ENCODE measurements around the gene MAN2A2.
"Not testable (repeated sequence)": the region's sequence is repeated elsewhere in the genome, so short reads cannot be mapped to it uniquely, and the experiment has no call there.

The MAN2A2 gene

DNA sequence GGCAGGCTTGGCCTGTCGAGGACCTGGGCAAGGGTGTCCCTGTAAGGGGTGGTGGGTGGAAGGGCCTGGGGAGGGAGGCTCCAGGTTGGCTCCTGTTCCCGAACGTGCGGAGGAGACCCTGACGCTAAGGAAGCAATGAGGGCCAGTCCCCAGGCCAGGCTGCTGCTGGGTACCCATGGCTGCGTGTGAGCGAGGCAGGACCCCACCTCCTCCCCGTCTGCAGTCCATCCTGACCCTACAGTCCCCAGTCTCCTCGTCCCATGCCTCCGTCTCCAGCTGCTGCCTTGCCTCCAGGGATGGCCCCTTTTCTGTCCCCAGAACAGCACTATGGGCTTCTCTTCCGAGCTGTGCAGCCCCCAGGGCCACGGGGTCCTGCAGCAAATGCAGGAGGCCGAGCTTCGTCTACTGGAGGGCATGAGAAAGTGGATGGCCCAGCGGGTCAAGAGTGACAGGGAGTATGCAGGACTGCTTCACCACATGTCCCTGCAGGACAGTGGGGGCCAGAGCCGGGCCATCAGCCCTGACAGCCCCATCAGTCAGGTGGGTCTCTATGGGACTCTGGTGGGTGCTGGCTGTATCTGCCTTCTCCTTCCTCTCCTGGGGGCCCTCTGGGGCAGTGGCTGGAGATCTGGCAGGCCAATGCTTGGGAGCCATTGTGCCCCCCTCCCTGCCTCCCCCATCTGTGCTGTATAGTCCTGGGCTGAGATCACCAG, 18.2 kb upstream of the MAN2A2 start:
- no peak for DNase-seq (ENCODE audit: low spot score)

DNA sequence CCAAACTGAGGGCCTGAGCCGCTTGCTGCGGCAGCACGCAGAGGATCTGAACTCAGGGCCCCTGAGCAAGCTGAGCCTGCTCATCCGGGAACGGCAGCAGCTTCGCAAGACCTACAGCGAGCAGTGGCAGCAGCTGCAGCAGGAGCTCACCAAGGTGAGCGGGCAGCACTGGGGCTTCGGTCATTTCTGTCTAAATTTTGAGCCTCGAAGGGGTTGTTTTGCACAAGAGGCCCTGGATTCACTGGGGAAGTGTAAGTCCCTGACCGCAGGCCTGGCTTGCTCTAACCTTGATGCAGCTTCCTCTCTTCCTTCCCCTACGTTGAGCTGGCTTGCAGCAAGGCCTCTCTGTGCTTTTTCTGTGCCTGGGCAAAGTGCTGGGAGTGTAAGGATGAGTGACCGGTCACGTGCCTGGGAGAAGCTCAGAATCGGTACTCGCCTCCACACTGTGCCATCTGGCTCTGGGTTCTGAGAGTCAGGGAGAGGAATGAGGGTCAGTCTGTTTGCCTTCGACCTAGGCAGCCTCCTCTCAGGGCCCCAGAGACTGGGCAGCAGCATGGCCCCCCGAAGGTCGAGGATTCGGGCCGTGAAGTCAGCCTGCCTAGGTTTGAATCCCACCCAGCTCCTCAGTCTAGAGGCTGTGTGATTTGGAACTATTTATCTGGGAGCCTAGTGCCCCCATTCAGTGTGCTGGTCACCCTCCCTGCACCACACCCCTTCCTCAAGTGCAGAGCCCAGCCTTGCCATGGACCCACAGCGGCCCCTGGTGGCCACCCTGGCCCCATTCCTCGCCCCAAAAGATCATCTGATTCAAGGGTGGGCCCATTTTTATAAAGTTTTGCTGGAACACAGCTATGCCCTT, 17.4 kb upstream of the MAN2A2 start:
- DNase-seq (ENCODE audit: low spot score) = peak; percentile 48

DNA sequence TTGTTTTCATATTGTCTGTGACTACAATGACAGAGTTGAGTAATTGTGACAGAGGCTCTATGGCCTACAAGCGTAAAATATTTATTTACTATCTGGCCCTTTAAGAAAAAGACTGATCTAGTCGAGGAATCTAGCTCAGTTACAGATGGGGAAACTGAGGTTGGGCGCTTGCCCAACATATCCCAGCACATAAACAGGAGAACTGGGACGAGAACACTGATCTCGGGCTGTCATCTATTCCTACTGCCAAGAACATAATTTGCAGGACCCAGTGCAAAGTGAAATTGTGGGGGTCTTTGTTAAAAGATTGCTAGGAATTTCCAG, 16.8 kb upstream of the MAN2A2 start:
- no peak for DNase-seq (ENCODE audit: low spot score)

DNA sequence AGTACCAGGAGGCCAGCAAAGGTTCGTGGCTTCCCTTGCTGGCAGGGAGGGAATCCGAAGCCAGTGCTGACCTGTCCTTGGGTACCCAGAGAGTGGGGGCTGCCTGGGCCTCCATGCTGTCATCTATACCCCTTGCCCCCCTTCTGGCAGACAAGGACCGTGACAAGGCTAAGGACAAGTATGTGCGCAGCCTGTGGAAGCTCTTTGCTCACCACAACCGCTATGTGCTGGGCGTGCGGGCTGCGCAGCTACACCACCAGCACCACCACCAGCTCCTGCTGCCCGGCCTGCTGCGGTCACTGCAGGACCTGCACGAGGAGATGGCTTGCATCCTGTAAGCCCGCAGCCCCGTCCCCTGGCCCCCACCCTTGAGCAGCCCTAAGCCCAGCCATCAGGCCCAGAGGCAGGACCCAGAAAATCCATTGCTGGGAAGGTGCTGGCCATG, 16.0 kb upstream of the MAN2A2 start:
- DNase-seq (ENCODE audit: low spot score) = no peak

DNA sequence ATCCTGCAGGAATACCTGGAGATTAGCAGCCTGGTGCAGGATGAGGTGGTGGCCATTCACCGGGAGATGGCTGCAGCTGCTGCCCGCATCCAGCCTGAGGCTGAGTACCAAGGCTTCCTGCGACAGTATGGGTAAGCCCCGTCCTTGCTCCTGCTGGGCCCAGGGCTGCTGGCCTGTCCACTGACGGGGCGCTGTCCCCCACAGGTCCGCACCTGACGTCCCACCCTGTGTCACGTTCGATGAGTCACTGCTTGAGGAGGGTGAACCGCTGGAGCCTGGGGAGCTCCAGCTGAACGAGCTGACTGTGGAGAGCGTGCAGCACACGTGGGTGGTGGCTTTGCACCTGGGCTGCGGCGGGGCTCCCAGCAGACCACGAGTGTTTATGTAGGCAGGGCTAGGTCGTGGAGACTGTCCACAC, 13.8 kb upstream of the MAN2A2 start:
- no peak for DNase-seq (ENCODE audit: low spot score)

DNA sequence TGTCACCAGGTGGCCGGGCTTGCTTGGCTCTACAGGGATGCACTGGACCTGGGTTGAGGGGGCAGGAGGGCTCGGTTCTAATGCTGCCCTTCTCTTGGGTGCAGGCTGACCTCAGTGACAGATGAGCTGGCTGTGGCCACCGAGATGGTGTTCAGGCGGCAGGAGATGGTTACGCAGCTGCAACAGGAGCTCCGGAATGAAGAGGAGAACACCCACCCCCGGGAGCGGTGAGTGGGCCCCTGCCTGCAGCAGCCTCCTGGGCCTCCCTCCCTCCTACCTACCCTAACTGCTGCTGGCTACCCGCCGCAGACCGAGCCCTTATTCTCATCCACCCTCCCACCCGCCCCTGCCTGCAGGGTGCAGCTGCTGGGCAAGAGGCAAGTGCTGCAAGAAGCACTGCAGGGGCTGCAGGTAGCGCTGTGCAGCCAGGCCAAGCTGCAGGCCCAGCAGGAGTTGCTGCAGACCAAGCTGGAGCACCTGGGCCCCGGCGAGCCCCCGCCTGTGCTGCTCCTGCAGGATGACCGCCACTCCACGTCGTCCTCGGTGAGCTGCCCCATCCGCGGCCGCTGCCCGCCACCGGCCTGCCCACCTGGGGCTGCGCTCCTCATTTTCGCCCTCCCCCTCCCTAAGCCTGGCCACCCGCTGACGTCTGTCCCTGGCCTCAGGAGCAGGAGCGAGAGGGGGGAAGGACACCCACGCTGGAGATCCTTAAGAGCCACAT, 13.2 kb upstream of the MAN2A2 start:
- DNase-seq (ENCODE audit: low spot score) = no peak

DNA sequence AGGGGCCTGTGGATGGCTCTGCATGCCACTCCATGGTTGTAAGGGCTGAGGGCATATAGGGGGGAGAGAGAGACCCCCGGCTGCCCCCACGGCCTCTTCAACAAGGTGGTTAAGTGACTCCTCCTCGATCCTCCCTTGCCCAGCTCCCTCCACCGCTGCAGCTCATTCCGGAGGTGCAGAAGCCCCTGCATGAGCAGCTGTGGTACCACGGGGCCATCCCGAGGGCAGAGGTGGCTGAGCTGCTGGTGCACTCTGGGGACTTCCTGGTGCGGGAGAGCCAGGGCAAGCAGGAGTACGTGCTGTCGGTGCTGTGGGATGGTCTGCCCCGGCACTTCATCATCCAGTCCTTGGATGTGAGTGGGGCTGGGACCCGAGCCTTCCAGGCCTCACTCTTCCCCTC, 12.3 kb upstream of the MAN2A2 start:
- no peak for DNase-seq (ENCODE audit: low spot score)

DNA sequence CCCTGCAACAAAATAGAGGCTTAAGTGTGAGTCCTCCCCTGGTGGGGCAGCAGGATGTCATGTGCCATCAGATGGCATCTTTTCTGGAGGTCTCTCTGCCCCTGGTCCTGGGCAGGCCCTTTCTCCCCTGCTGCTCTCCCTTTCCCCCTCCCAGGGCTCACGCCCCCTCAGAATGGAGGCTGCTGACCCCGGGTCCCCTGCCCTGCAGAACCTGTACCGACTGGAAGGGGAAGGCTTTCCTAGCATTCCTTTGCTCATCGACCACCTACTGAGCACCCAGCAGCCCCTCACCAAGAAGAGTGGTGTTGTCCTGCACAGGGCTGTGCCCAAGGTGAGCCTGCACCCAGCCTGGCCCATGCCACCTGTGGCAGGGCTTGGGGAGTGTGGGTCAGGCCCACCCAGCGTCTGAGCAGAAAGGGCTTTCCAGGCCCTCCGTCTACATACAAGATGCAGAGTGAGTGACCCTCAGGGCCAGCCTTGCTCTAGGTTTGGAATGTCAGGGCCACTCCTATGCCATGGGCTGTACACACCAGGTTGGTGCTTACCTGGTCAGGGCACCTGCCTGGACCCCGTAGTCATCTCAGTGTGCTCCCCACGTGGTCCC, 11.7 kb upstream of the MAN2A2 start:
- no peak for DNase-seq (ENCODE audit: low spot score)

DNA sequence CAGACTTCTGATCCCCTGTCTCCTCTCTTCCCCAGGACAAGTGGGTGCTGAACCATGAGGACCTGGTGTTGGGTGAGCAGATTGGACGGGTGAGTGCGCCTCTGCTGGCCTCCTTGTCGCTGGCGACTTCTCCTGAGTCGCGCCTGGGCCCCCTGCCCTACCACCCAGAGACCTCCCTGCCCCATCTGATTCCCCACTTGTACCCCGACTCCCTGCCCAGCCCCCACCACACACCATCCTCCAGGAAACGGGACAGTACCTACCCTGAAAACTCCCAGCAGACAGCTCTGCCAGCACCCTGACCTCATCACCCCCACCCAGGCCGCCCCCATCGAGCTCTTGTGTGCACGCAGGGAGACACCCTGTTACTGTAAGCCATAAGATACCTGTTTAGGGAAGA, 11.1 kb upstream of the MAN2A2 start:
- DNase-seq (ENCODE audit: low spot score) = no peak

DNA sequence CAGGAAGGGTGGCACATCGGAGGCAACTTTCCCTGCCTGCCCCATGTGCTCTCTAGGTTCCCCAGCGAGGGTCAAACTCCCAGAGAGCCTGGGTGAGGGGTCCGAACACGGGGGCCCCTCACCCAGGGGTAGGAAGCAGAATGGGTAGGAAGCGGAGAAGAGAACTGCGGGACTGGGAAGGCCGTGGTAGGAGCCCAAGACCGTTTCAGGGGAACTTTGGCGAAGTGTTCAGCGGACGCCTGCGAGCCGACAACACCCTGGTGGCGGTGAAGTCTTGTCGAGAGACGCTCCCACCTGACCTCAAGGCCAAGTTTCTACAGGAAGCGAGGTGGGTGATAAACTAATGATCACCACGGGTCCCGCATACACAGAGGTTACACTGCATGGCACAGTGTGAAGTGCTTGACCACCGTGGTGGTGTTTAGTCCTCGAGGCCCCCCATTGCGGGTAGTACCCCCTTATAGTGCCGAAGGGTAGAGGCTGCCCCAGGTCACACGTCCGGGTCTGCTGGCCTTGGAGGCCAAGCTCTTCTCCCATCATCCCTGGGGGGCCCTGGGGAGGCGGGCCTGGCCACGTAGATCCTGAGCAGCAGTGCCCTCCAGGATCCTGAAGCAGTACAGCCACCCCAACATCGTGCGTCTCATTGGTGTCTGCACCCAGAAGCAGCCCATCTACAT, 10.5 kb upstream of the MAN2A2 start:
- DNase-seq (ENCODE audit: low spot score) = no peak

DNA sequence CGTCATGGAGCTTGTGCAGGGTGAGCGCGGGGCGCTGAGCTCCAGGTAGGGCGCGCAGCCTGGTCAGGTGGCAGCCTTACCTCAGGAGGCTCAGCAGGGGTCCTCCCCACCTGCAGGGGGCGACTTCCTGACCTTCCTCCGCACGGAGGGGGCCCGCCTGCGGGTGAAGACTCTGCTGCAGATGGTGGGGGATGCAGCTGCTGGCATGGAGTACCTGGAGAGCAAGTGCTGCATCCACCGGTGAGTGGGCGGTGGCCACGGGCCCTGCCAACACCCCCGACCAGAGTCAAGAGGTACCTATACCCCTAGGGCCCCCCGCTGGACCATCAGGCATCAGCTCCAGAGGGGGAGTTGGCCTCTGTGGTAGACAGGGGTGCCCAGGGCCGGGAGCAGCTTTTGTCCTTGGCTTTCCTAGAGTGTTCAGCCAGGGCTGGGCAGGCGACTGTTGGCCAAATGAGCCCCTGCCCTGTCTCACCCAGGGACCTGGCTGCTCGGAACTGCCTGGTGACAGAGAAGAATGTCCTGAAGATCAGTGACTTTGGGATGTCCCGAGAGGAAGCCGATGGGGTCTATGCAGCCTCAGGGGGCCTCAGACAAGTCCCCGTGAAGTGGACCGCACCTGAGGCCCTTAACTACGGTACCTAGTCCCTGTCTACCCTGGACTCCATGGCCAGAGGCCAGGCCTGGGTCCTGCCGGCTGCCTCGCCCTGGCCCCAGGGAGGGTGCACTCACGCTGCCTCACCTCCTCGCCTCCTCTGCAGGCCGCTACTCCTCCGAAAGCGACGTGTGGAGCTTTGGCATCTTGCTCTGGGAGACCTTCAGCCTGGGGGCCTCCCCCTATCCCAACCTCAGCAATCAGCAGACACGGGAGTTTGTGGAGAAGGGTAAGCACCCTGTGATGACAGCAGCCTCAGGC, 9.7 kb upstream of the MAN2A2 start:
- DNase-seq (ENCODE audit: low spot score) = no peak

DNA sequence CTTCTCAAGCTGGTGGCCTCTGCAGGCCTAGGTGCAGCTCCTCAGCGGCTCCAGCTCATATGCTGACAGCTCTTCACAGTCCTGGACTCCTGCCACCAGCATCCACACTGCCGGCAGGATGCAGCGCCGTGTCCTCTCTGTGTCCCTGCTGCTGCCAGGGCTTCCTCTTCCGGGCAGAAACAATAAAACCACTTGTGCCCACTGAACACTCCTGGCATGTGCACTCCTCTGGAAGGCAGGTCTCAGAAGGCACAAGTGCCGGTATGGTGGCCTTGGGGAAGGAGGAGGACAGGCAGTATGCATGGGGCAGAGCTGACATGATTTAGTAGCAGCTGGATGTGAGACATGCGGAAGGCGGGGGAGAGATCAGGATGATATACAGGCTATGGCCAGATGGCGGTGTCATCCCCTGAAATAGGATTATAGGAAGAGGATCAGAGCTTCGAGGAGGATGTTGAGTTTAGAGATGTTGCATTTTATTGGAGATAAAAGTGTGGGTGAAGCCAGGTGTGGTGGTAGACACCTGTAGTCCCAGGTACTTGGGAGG, 7.5 kb upstream of the MAN2A2 start:
- DNase-seq (ENCODE audit: low spot score) = peak; percentile 62

DNA sequence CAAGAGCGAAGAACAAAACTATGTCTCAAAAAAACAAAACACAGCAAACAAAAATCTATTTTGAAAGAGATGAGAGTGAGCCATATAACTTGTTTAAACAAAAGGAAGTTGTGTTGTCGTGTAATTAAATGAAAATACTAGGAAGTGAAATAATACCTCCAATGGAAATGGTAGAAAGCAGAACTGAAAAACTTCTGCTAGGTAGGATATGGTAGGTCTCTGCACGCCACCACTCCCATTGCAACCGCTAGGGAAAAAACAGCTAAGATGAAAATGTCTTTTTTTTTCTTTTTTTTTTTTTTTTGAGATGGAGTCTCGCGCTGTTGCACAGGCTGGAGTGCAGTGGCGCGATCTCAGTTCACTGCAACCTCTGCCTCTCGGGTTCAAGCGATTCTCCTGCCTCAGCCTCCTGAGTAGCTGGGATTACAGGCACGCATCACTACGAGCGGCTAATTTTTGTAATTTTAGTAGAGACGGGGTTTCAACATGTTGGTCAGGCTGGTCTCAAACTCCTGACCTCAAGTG, 5.9 kb upstream of the MAN2A2 start:
- not testable (repeated sequence) for DNase-seq (ENCODE audit: low spot score)

DNA sequence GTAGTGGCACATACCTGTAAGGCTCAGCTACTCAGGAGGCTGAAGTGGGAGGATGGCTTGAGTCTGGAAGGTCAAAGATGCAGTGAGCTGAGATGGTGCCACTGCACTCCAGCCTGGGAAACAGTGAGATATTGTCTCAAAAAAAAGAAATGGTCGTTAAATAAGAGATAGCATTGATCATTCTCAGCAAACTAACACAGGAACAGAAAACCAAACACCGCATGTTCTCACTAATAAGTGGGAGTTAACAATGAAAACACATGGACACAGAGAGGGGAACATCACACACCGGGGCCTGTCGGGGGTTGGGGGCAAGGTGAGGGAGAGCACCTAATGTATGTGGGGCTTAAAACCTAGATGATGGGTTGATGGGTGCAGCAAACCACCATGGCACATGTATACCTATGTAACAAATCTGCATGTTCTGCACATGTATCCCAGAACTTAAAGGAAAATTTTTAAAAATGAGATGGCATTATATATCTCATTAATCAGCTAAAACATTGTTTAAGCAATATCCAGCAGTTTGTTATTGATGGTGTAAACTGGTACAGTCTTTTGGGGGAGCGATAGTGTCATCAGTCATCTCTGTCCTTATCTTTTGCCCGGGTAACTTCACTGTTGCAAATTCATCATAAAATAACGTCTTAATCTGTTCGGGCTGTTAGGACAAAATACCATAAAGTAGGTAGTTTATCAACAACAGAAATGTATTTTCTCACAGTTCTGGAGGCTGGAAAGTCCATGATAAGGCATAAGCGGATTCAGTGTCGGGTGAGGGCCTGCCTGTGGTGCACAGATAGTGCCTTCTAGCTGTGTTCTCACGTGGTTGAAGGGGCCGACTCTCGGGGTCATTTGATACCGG, 1.7 kb upstream of the MAN2A2 start:
- no peak for DNase-seq (ENCODE audit: low spot score)

DNA sequence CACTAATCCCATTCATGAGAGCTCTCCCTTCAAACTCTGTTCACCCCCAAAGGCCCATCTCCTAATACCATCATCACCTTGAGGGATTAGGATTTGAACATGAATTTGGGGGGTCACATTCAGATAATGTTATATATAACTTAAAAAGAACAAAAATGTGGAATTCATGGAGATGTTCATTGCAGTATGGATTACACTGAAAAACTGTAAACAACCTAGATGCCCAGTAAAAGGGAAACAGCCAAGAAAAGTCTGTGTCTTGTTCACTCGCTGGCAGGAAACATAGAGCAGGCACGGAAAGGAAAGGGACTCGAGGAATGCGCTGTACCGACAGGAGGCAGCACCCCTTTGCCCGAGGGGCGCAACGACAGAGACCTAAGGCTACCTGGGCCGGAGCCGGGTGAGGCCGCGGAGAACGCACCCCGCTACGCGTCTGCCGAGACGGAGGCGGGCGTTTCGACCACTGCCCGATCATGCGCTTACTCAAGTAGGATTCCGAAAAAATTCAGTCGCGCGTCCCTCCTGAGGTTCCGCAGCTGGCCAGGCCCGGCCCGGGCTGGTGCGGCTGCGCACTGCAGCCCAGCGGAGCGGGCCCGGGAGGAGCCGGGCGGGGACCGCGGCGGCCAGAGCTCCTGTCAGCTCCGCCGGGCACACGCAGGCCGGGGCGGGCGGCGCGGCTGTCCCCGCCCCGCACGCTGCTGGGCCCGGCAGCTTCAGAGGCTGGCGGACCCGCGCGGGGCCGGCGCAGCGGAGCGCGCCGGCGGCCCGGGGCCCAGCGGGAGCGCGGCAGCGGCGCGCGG, 862 bp upstream of the MAN2A2 start:
- peak; percentile 83 for DNase-seq (ENCODE audit: low spot score)

DNA sequence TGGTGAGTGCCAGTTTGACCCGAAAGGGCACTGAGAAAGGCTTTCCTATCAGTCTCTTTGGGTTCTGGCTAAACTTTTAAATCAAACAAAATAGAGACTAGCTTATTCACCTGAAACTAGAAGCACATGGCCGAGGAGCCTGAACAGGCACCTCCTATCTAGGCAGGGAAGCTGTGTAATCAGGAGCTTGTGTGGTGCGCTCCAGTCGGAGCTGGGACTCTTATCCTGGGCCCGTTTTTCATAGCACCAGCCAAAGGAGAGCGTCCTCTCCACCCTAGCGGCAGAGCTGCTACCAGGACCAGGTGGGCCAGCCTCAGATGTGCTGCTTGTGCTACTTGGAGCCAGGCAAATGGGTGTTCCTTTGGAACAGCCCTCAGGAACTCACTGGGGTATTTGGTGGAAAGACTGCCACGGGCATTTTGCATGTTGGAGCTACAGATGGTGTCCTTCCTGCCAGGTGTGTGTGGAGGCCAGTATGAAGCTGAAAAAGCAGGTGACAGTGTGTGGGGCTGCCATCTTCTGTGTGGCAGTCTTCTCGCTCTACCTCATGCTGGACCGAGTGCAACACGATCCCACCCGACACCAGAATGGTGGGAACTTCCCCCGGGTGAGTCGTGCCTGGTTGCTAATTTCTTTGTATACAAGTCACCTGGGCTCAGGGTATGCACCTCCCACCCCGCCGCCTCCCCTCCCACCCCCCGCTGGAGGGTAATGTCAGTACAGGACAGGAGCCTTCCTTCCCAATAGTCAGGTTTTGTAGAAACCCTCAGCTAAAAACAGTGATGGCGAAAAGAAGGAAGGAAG, 833 bp downstream of the MAN2A2 start:
- peak; percentile 47 for DNase-seq (ENCODE audit: low spot score)

DNA sequence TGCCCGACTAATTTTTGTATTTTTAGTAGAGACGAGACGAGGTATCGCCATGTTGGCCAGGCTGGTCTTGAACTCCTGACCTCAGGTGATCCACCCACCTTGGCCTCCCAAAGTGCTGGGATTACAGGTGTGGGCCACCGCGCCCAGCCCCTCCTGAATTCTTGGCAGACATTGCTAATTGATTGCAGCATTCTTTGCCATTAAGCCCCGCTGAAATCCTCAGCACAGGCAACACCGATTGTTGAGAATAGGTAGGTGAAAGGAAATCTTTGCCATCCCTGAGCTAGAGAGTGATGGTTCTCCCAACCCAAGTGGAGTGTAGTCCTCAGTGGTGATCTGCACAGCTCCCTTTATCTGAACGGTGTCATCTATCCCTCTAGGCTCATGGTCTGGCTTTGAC, 1.6 kb downstream of the MAN2A2 start:
- DNase-seq (ENCODE audit: low spot score) = no peak
